GM19468 (cell line): ENCODE data around the gene ALPK3.

Experiments used
- ATAC-seq: cut with Tn5 transposase; IDR thresholded peaks from one replicate; pipeline ENCODE4 v1.9.1; 2021; ENCODE audit warnings: mild to moderate bottlenecking, moderate library complexity, moderate number of reproducible peaks; ENCODE audit not compliant: unreplicated experiment; ENCODE audit errors: extremely low read depth

The ALPK3 gene

DNA sequence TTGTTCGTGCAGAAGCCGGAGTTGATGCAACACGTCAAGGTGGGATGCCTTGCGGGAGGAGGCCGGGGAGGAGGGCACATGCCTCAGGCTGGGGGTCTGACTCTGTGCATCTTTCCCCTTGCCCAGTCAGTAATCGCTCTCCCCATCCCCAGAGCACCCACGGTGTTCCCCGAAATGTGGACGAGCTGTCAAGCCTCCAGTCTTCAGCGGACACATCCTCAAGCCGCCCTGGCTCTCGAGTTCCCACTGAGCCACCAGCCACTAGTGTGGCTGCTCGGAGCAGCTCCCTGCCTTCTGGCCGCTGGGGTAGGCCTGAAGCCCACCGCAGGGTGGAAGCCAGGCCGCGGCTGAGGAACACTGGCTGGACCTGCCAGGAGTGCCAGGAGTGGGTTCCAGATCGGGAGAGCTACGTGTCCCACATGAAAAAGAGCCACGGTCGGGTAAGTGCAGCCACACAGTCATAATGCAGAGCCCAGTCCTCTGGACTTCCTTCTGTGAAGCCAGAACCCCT is 18.7 kb upstream of the ALPK3 start:
- no peak for ATAC-seq

DNA sequence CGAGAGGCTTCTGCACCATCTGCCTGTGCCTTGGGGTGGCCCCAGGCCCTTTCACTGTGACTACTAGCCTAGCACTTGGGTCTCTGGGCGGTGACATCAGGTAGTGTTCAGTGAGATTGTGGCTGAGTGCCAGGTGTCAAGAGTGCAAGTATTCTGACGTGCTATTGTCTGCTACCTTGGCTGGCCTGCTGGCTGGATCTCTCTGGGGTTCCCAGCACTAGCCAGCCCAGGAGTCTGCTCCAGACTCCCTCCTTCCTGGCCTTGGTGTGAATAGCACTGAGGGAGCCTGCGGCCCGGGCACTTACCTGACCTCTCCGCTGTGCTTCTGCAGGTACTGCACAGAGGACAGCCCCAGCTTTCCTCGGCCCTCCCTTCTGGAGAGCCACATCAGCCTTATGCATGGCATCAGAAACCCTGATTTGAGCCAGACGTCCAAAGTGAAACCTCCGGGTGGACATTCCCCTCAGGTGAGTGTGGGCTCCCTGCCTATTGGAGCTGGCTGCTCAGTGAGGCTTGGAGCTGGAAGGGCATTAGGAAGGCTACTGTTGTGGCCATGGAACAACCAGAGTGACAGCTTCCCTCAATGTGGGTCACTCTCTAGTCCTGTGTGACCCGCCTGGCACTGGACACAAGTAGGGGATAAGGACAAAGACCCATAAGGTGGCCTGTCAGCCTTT is 17.5 kb upstream of the ALPK3 start:
- no peak for ATAC-seq

DNA sequence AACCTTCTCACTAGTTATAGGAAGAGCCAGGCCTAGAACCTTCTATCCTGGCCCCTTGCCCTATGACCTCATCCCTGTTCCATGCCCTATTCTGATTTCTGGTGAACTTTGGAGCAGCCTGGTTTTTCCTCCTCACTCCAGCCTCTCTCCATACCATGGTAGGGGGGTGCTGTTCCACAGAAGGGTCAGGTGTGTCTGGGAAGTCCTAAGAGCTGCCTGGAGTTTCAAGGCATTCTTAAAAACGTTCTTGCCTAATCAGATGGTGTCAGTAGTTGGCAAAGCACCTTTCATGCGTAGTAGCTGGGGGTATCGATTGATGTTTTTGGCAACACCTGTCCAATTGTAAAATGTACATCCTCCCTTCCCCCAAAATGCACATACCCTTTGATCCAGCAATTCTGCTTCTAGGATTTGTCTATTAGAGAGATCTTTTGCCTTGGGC is 16.8 kb upstream of the ALPK3 start:
- ATAC-seq: no peak

DNA sequence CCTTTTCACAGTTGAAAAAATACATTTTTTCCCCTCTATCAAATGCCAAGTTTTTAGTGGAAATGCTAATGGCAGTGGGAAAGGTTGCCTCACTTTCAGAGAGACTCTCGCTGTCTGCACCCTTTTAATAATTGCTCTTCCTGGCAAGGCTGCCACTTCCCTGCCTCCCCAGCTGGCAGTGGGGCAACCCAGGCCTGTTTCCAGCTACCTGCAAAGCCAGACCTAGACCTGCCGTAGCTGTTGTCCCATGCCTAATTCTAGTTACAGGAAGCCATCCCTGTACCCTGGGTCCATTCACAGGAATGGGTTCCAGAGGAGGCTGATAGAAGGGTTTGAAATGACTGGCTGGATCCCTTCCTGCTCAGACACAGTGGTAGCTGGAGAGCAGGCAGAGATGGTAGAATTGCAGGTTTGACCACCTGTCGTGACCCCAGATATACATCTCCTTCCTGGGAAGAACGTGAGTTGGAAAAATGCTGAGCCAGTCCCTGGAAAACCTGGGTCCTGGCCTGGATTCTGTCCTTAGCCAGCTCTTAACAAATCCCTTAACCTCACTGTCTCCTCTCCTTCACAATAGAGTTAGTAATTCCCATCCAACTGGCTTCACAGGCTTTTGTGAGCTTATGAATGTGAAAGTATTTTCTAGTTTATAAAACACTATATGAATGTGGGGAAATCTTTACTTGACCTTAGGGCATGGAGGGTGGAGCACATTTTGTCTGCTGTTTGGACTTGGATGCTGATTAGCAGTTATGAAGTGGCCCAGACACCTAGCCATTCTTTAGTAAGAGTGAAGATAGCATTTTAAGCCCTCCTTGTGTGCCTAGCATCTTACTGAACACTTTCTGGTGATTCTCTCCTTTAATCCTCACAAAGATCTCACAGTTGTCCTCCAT is 12.9 kb upstream of the ALPK3 start:
- ATAC-seq: no peak

DNA sequence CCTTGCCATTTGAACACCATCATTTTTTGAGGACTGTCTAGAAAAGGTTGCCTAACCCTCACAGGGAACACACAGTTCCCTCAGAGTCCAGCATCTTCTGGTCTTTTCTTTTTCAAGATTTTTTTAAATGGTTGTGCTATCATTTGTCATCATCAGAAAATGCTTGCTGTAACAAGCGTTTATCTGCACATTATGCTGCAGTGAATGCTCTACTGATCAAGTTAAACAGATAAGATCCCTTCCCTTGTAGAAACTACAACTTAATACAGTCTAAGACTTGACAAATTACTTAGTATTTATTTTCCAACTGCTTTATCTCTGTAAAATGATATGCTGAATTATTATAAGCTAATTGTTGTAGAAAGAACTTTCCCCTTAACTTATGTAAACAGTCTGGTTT is 11.9 kb upstream of the ALPK3 start:
- ATAC-seq: no peak

DNA sequence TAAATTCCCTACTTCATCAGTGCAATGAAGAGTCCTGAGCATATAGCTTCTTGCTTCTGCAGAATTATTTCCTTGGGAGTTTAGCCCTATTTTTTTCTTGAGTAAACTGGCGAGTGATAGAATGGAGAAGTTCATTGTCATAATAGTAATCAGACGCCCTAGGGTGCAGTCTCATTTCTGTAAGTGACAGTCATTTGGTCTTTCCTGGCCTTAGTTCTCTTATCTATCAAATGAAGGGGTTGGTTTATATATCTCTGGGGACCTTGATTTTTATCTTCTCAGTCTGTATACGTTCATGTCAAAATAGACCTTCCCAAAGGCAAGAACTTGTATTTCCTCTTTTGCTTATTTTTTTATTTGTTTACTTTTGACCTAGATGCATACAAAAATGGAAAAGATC is 9.9 kb upstream of the ALPK3 start:
- no peak for ATAC-seq

DNA sequence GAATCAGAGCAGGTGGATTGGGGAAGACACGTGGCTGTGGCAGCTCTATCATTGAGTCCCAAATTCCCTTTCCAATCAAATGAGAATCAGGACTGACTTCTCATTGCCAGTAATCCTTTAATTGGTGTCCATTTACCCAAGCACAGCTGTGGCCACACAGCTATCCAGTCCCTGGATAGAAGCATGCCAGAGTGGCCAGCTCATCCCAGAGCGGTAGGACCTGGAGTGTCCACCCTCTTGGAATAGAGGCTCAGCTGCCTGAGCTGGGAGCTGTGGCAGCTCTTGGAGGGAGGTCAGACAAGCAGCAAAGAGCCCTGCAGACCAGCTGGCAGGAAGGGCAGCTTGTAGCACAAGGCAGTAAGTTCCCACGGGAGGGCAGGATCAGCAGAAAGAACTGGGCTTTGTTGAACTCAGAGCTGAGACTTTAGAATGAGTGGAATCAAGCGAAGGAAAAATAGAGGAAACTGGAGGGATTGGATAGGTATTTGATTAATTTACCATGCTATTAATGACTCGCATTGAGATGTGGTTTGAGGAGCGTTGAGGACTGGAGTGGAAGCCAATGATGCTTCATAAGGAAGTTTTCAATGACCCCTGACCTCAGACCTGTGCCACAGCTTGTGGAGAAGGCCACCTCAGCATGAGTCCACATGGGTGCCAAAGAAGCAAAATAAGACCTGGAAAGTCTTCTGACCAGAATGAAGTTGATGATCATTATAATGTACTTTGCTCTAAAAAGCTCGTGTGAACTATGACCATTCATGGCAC is 6.9 kb upstream of the ALPK3 start:
- no peak for ATAC-seq

DNA sequence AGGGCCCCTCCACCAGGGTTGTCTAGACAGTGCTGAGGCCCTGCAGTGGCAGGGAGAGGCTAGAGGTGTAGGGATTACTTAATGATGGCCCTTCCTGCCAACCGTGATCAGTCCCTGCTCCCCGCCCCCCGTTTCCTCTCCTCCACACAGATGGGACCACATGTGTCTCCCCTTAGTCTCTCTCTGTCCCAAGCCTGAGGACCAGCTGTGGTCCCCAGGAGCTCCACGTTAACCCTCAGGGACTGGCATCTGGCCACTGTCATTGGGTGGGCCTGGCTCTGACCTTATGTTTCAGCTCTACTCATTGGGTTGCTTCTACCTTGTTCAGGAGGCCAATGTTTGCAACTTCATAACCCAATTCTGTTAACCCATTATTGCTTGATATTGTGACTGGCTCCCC is 6.0 kb upstream of the ALPK3 start:
- ATAC-seq: no peak

DNA sequence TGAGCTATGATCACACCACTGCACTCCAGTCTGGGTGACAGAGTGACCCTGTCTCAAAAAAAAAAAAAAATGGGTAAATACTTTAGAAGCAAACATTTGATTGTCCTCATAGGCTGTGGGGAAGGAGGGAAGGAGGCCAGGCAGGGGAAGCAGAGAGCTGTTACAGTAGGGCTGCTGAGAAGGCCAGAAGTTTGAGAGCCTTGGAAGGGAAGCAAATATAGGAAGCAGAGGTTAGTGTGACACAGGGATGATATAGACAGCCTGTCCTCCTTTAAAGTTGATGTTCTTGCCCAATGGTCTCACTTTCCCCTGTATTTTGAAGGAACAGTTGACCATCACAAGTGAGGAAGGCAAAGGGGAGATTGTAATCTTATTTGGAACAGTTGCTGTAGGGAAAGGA is 5.3 kb upstream of the ALPK3 start:
- no peak for ATAC-seq

DNA sequence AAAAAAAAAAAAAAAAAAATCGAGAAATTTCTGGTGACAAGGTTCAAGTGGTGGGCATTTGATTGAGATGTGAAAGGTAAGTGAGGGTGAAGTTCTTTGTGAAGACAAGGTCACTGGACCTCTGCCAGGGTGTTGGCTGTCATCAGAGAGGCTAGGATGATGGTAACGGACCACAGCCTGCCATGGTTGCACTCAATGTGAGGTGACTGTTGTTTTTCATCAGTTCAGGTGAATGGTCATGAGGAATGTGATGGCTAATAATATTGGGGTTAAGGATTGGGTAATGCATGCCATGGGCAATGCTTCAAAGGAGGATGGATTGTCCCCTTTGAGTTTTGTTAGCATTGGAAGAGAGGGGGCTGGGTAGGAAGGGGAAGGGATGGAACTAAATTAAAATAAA is 4.3 kb upstream of the ALPK3 start:
- ATAC-seq: no peak

DNA sequence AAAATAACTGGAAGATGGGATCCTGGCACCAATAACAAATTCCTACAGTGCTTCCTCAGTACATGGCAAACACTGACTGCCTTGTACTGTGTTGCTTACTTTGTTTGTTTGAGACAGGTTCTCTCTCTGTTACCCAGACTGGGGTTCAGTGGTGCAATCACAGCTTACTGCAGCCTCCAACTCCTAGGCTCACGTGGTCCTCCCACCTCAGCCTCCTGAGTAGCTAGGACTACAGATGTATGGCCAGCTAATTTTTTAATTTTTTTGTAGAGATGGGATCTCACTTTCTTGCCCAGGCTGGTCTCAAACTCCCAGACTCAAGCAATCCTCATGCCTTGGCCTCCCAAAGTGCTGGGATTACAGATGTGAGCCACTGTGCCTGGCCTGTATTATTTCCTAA is 3.7 kb upstream of the ALPK3 start:
- no peak for ATAC-seq

DNA sequence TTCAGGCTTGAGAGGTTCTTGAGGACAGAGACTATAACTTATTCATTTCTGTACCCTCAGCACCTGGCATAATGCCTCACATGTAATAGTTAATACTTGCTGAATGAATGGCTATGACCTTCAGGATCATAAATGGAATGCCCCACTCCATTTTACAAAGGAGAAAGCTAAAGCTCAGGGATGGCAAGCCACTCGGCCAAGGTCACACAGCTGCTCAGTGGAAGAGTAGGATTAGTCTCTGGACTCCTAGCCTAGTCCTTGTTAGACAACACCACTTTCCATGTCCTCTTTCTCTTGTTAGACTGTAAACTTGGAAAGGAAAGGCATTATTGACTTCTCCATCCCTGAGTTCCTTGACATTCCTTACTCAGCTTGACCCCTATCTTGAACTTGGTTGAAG is 3.2 kb upstream of the ALPK3 start:
- ATAC-seq: no peak

DNA sequence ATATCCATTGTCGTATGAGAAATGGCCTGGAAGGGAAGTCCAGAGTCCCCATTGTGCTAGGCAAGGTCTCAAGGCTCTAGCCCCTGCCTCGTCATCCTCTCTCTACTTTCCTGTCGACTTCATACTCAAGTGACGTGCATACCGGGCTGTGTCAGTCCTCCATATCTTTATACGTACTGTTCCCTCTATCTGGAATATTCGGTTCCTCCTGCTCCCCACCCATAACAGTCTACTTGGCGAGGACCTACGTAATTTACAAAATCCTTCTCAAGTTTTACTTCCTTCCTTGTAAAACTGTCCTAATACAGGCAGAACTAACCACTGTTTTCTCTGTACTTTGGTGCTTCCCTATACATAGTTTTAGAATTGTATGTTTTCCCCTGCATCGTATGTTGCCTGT is 2.2 kb upstream of the ALPK3 start:
- ATAC-seq: no peak

DNA sequence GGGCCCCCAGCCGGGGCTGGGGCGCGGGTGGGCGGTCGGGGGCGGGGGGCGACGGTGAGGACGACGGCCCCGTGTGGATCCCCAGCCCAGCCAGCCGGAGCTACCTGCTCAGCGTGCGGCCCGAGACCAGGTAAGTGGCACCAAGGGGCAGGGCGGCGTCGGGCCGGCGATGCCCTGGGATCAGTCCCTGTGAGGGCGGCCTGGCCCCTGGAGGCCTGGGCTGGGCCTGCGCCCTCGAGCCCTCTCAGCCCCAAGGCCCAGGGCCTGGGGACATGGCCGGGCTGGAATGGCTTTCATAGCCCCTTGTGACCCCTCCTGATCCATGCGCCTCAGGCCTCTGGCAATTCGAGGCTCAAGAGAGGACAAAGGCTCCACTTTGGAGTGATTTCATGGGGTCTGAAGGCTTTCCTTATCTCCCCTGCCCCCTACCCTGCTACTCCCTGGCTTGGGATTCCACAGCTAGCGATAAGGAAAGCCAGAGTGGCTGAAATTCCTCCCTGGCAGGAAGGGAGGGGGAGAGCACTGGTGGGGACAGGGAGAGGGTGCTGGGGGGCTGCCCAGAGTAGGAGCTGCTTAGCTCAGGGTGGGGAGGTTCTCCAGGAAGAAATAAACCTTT is 418 bp downstream of the ALPK3 start:
- no peak for ATAC-seq

DNA sequence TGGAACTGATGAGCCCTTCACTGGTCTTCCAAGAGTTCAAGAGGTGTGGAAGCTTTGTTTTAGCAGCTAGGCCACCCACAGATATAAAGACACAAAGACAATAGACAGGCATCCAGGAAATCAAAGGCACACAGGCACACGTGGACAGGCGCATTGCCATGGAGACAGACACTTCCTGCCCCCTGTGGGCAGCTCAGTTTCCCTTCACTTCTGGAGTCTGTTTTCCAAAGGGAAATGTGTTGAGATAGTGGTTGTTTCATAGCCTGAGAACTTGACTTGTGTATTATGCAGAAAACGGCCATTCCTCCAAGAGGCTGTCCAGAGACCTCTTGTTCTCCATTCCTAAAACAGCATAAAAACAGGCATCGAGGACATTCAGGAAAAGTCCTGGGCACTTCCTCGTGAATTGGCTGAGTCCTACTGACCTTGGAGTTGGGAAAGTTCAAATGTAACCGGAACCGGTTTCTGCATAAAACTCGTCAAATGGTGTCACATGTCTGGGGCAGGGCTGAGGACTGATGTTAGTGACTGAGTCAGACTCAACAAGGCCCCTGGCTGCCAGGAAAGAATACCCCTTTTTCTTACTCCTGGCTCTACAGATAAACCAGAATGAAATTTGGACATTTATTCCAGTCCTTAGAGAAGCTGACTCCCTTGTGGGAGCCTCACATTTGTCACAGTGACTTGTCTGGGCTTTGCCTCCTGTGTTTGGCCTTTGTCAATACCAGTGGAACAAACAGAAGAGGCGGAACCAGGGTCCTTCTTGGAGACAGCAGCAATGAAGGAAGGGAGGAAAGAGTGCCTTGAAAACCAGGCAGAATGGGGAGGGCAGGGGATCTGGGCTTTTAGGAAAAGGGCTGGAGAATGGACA is 1.3 kb downstream of the ALPK3 start:
- ATAC-seq: no peak

DNA sequence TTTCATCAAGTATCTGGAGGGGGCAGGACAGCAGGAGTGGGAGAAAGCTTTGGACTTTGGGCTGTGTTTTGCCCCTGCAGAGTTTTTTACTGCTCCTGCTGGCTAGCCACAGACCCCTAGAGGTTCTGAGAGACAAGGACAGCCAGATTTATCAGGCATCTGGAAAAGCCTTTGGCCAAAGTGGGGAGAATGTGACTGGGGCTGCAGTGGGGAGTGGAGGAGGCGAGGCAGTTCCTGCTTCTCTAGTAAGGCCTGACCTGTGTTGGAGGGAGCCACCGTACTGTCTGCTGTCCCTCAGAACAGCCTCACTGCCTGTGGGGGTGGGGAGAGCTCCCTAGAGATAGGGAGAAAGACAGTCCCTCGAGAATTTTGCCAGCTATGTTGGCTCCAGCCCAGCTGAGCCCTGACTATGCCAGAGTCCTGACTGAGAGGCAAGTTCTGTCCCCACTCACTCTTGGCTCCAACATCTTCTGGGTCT is 2.2 kb downstream of the ALPK3 start:
- no peak for ATAC-seq

DNA sequence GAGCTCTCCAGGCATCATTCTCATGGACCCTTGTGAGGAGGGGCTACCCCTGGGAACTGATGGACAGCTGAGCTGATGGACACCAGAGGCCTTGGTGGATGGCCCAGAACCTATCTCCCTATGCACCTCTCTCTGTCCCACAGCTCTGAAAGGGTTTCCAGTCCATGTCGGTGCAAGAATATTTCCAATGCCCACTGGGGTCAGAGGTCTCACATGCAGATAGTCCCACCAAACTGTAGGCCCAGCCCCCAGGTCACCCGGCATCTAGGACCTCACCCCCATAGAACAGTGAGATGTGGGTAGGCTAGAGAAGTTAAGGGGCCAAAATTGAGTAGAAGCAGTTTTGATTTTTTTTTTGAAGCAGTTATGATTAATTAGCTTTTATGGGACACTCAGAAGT is 2.6 kb downstream of the ALPK3 start:
- ATAC-seq: no peak

DNA sequence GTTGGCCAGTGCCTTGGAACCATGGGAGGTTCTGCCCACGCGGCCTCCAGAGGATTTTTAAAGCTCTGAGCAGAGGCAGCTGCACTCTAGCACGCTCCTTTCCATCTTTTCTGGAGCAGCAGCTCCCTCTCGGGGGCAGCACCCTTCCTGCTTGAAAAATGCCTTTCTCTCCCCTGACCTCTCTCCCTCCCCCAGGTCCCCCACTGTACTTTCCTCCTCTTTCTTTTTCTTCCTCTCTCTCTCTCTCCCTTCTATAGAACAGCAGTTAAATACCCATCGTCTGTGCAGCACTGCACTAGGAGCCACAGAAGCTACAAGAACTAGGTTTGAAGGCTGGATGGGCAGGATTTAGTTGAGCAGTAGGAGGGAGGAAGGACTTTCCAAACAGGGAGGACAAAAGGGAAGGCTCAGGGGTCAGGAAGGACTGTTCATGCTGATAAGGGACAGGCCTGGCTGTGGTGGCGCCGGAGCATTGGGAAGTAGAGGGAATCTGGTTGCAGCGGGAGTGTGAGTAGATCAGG is 4.4 kb downstream of the ALPK3 start:
- ATAC-seq: no peak

DNA sequence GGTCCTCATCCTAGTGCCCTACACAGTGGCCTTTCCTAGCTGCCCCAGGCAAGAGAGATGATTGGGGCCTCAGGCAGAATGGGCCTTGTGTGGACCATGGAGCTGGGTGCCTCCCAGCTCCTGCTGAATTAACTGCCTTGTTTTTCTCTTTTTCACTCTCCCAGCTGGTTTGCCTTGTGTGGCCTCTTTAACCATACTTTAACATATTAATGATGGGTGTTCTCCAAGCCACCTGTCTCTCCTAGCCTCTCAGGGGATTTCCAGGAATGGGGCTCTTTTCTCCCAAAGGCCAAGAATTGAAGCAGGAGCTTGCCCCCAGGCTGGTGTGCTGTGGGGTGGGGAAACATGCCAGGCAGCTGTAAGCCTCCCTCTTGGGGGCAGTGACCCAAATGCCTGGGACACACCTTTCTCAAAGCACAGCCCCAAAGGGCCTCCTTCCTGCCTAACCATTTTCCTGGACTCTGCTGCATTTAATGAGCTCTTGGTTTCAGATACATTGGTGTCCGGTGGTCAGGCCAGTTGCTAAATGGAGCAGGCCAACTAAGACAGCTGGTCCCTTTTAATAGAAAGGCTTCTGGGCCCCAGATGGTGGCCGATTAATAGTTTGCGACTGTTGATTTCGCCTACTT is 5.6 kb downstream of the ALPK3 start:
- no peak for ATAC-seq
